Measurements from ENCODE around the gene SEMA3A.

Gene SEMA3A

DNA sequence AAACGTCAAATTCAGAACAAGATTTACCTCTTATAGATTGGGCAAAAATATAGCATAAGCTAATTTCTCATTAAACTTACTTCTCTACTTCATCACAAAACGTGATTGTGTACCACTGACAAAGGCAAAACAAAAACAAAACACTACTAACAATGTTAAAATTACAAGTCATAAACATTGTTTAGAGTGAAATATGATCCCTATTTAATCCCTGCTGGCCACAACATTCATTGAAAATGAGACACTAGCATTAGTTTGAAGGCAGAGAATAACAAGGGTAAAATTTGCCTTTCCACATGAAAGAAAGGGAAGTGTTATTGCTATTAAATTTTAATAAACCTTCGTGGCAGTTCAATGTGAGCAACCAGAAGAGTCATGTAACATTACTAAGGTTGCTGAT is 45.0 kb downstream of the SEMA3A start:
- no peaks in the 10 kb centered on the region for H3K27me3 ChIP-seq (ENCODE audit: control insufficient read depth, insufficient read depth, low read length)
- H3K9me3 ChIP-seq (ENCODE audit: control insufficient read depth, insufficient read depth, low read length): no peaks in the 10 kb centered on the region
- H3K4me1 ChIP-seq (ENCODE audit: control insufficient read depth, insufficient read depth, low read length): peaks cover 14% of the 10 kb centered on the region
- peak overlapping the region; percentile 2 for H3K4me3 ChIP-seq (ENCODE audit: low read depth, low read length)
- H3K36me3 ChIP-seq (ENCODE audit: control insufficient read depth, insufficient read depth, low read length): no peaks in the 10 kb centered on the region
- no peak overlapping the region for H3K9ac ChIP-seq (ENCODE audit: low read depth, low read length)

DNA sequence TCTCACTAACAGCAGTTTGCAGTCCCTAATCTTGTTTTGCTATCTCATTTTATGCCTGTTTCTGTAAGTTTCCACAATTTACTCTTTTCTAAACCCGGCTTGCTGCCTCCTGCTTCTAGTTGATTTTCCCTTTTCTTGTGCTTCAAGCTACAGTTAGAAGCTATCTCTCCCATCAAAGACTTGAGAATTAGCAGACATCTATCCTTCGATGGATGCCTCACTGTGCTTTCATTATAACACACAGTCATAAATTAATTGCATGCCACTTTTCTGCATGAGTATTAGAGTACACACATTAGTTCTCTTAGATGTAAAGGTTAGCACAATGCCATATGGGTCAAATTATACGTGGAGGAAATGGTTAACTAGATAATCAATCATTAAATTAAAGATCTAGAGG is 48.7 kb downstream of the SEMA3A start:
- peaks cover 25% of the 10 kb centered on the region for H3K4me1 ChIP-seq (ENCODE audit: control insufficient read depth, insufficient read depth, low read length)
- no peaks in the 10 kb centered on the region for H3K27me3 ChIP-seq (ENCODE audit: control insufficient read depth, insufficient read depth, low read length)
- H3K36me3 ChIP-seq (ENCODE audit: control insufficient read depth, insufficient read depth, low read length): no peaks in the 10 kb centered on the region
- H3K9me3 ChIP-seq (ENCODE audit: control insufficient read depth, insufficient read depth, low read length): no peaks in the 10 kb centered on the region
- no peak overlapping the region for H3K9ac ChIP-seq (ENCODE audit: low read depth, low read length)
- H3K4me3 ChIP-seq (ENCODE audit: low read depth, low read length): no peak overlapping the region

DNA sequence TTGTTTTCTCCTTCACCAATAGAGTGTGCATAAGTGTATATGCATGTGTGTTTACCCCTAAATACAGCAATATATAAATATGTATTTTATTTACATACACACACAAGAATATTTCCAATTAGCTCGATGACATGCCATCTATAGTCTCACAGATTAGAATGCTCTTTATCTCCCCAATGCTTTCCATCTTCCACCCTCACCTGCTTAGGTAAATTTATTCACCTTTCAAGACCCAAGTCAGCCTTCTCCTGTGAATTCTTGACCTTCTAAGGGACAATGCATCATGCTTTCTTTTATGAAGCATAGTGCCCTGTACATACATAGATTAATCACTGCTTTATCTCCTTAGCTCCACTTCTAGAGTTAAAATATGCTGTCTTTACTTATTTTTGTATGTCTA is 49.7 kb downstream of the SEMA3A start:
- no peaks in the 10 kb centered on the region for H3K27me3 ChIP-seq (ENCODE audit: control insufficient read depth, insufficient read depth, low read length)
- no peaks in the 10 kb centered on the region for H3K36me3 ChIP-seq (ENCODE audit: control insufficient read depth, insufficient read depth, low read length)
- H3K4me1 ChIP-seq (ENCODE audit: control insufficient read depth, insufficient read depth, low read length): peaks cover 25% of the 10 kb centered on the region
- no peak overlapping the region for H3K9ac ChIP-seq (ENCODE audit: low read depth, low read length)
- H3K9me3 ChIP-seq (ENCODE audit: control insufficient read depth, insufficient read depth, low read length): no peaks in the 10 kb centered on the region
- no peak overlapping the region for H3K4me3 ChIP-seq (ENCODE audit: low read depth, low read length)

DNA sequence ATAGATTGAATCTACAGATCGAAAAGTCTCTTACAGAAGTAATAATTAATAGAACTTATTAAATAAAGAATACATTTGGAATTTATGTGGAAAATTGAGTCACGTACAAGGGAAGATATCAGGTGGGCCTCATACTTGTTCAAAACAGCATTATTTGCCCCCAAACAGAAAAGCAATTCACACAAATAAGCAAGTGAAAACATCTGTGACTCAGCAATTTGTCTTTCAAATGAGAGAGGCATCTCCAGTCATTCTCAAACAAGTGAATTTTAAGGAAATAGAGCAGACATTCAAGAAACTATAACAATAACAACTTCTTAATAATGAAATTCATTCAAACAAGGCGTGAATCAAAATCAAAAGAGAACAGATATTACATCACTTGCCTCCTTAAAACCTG is 50.1 kb downstream of the SEMA3A start:
- Histone ChIP-seq H3K9me3 (ENCODE audit: control insufficient read depth, insufficient read depth, low read length) (no peaks in the 10 kb centered on the region), H3K27me3 (ENCODE audit: control insufficient read depth, insufficient read depth, low read length) (no peaks in the 10 kb centered on the region), H3K9ac (ENCODE audit: low read depth, low read length) (no peak overlapping the region), H3K4me1 (ENCODE audit: control insufficient read depth, insufficient read depth, low read length) (peaks cover 25% of the 10 kb centered on the region), H3K4me3 (ENCODE audit: low read depth, low read length) (no peak overlapping the region), H3K36me3 (ENCODE audit: control insufficient read depth, insufficient read depth, low read length) (no peaks in the 10 kb centered on the region)

DNA sequence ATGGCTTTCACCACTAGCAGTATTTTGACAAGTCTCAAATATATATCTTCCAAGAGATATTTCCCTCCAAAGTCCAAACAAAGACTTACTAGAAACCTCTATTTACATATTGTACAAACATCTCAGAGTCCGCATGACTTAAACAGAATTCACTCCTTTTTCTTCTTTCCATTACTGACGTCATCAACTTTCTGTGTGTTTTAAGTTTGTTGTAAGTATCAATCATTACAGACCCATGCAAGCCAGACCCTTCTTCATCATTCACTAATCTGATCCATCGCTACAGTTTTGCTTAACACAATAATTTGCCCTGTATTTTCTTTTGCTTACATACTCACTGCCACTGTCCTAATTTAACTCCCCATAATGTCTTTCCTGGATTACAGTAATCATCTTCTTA is 51.9 kb downstream of the SEMA3A start:
- no peaks in the 10 kb centered on the region for H3K36me3 ChIP-seq (ENCODE audit: control insufficient read depth, insufficient read depth, low read length)
- H3K4me3 ChIP-seq (ENCODE audit: low read depth, low read length): no peak overlapping the region
- no peaks in the 10 kb centered on the region for H3K9me3 ChIP-seq (ENCODE audit: control insufficient read depth, insufficient read depth, low read length)
- no peaks in the 10 kb centered on the region for H3K27me3 ChIP-seq (ENCODE audit: control insufficient read depth, insufficient read depth, low read length)
- H3K4me1 ChIP-seq (ENCODE audit: control insufficient read depth, insufficient read depth, low read length): peaks cover 25% of the 10 kb centered on the region
- H3K9ac ChIP-seq (ENCODE audit: low read depth, low read length): no peak overlapping the region

DNA sequence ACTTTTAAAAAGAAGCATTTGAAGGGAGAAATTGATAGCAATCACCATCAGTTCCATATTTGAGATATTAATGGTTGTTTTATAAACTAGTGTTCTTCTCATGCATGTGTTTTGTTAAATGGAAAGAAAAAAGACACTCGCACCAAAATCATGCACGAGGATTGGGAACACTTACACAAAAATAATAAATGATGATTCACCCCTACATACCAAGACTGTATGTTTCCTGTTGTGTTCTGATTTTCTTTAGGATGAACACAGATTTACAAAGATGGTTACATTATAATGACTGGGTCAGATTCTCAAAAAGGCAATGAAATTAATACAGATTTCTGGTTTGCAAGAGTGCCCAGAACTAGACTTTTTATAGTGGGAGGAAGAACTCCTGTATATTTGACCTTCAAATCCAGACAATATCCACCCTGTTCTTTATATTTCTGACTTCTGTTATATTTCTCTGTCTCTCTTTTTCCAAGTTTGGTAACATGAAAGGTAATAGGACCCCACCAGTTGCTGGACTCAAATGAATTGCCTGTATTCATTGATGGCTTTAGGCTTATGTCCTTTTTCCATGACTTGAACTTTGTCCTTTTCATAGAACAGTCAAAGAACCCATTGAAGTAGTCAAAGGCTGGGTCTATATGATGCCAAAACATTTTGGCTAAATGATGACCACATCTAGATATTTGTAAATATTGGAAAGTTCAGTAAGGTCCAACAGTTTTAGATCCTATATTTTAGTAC is 54.4 kb downstream of the SEMA3A start:
- Histone ChIP-seq H3K9ac (ENCODE audit: low read depth, low read length) (no peak overlapping the region), H3K4me1 (ENCODE audit: control insufficient read depth, insufficient read depth, low read length) (peaks cover 23% of the 10 kb centered on the region), H3K9me3 (ENCODE audit: control insufficient read depth, insufficient read depth, low read length) (no peaks in the 10 kb centered on the region)

DNA sequence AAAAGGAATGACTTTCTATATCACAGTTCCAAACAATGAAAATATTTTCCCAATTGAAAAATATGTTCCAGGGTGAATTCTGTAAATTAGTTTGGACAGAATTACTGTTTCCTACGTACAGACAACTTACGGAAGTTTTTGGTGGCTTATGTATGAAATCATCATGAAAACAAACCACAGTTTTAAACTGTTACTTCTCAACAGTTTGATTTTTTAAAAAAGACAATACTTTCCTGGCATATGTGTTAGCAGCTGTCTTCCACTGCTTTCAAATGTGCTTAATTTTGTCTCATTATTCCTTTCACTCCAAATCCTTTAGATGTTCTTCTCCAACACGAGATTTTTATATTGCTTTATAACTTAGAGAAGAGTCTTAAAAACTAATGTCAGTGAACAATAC is 56.2 kb downstream of the SEMA3A start:
- Histone ChIP-seq H3K4me1 (ENCODE audit: control insufficient read depth, insufficient read depth, low read length) (peaks cover 7% of the 10 kb centered on the region), H3K27me3 (ENCODE audit: control insufficient read depth, insufficient read depth, low read length) (no peaks in the 10 kb centered on the region), H3K4me3 (ENCODE audit: low read depth, low read length) (no peak overlapping the region), H3K9ac (ENCODE audit: low read depth, low read length) (no peak overlapping the region), H3K36me3 (ENCODE audit: control insufficient read depth, insufficient read depth, low read length) (no peaks in the 10 kb centered on the region), H3K9me3 (ENCODE audit: control insufficient read depth, insufficient read depth, low read length) (no peaks in the 10 kb centered on the region)

More for the DNA sequence above, 54.4 kb downstream of the SEMA3A start:
- Histone ChIP-seq H3K36me3 (ENCODE audit: control insufficient read depth, insufficient read depth, low read length) (no peaks in the 10 kb centered on the region), H3K27me3 (ENCODE audit: control insufficient read depth, insufficient read depth, low read length) (no peaks in the 10 kb centered on the region), H3K4me3 (ENCODE audit: low read depth, low read length) (no peak overlapping the region)

DNA sequence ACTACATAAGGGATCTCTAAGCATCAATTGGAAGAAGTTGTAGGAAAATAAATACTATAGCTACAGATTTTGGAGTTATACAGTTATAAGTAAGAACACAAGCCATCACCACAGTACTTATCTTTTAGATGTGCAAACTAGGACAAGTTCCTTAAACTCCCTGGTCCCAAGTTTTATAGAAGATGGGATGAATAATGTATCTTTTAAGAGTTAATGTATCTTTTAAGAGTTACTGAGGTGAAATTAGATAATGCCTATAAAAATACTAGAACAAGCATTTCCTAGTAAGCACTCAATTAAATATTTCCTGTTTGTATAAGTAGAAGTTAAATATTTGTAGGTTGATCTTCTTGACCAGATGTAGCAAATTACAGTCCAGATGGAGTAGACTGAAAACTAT is 56.8 kb downstream of the SEMA3A start:
- H3K36me3 ChIP-seq (ENCODE audit: control insufficient read depth, insufficient read depth, low read length): no peaks in the 10 kb centered on the region
- H3K4me1 ChIP-seq (ENCODE audit: control insufficient read depth, insufficient read depth, low read length): peaks cover 6% of the 10 kb centered on the region

DNA sequence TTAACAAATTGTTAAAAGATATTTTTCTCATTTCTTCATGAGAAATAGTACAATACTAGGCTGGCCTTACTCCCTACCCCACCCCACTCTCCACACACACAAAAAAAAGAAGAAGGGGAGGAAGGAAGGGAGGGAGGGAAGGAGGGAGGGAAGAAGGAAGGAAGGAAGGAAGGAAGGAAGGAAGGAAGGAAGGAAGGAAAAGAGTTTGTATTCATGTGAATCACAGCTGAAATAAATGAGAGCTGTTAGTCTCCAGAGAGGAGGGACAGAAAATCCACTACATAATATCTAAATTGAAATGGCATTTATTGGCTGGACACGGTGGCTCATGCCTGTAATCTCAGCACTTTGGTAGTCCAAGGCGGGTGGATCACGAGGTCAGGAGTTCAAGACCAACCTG is 57.8 kb downstream of the SEMA3A start:
- Histone ChIP-seq H3K4me3 (ENCODE audit: low read depth, low read length) (no peak overlapping the region), H3K9ac (ENCODE audit: low read depth, low read length) (no peak overlapping the region), H3K27me3 (ENCODE audit: control insufficient read depth, insufficient read depth, low read length) (no peaks in the 10 kb centered on the region), H3K36me3 (ENCODE audit: control insufficient read depth, insufficient read depth, low read length) (no peaks in the 10 kb centered on the region), H3K9me3 (ENCODE audit: control insufficient read depth, insufficient read depth, low read length) (no peaks in the 10 kb centered on the region), H3K4me1 (ENCODE audit: control insufficient read depth, insufficient read depth, low read length) (peaks cover 6% of the 10 kb centered on the region)

More for the DNA sequence above, 56.8 kb downstream of the SEMA3A start:
- H3K27me3 ChIP-seq (ENCODE audit: control insufficient read depth, insufficient read depth, low read length): no peaks in the 10 kb centered on the region
- no peak overlapping the region for H3K9ac ChIP-seq (ENCODE audit: low read depth, low read length)
- no peak overlapping the region for H3K4me3 ChIP-seq (ENCODE audit: low read depth, low read length)
- H3K9me3 ChIP-seq (ENCODE audit: control insufficient read depth, insufficient read depth, low read length): no peaks in the 10 kb centered on the region

DNA sequence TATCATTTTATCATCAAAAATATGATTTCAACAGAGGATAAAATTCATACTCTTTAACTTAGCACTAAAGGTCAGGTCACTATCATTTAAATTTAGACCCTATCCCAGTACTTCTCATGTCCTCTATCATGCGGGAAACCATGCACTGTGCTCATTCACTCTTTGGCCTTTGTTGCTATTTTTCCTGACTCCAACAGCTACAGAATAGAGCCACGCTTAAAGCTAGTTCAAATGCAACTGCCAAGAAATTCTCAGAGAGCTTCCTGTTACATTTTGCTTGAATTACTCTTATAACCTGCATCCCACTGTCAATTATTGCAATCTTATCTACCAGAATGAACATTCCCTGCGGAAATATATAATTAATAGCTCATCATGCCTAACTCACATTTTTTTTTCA is 58.3 kb downstream of the SEMA3A start:
- no peak overlapping the region for H3K4me3 ChIP-seq (ENCODE audit: low read depth, low read length)
- H3K27me3 ChIP-seq (ENCODE audit: control insufficient read depth, insufficient read depth, low read length): no peaks in the 10 kb centered on the region
- no peaks in the 10 kb centered on the region for H3K9me3 ChIP-seq (ENCODE audit: control insufficient read depth, insufficient read depth, low read length)
- H3K36me3 ChIP-seq (ENCODE audit: control insufficient read depth, insufficient read depth, low read length): no peaks in the 10 kb centered on the region
- H3K4me1 ChIP-seq (ENCODE audit: control insufficient read depth, insufficient read depth, low read length): peaks cover 6% of the 10 kb centered on the region
- H3K9ac ChIP-seq (ENCODE audit: low read depth, low read length): no peak overlapping the region

DNA sequence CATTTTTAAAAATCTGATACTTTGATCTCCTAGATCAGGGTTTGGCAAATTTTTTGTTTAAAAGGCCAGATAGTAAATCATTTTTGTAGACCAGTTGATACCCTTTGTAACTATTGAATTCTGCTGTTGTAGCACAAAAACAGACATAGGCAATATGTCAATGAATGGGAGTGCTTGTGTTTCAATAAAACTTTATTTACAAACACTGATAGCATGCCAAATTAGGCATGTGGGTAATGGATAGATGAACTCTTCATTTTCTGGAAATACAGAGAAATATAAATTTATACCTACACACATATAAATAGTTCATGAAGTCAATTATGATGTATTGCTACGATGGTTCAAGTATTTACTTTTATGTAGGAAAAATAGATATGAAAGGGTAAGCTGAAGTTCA is 60.4 kb downstream of the SEMA3A start:
- no peaks in the 10 kb centered on the region for H3K9me3 ChIP-seq (ENCODE audit: control insufficient read depth, insufficient read depth, low read length)
- H3K9ac ChIP-seq (ENCODE audit: low read depth, low read length): no peak overlapping the region
- H3K4me1 ChIP-seq (ENCODE audit: control insufficient read depth, insufficient read depth, low read length): peaks cover 6% of the 10 kb centered on the region
- no peaks in the 10 kb centered on the region for H3K27me3 ChIP-seq (ENCODE audit: control insufficient read depth, insufficient read depth, low read length)
- H3K4me3 ChIP-seq (ENCODE audit: low read depth, low read length): no peak overlapping the region
- H3K36me3 ChIP-seq (ENCODE audit: control insufficient read depth, insufficient read depth, low read length): no peaks in the 10 kb centered on the region

DNA sequence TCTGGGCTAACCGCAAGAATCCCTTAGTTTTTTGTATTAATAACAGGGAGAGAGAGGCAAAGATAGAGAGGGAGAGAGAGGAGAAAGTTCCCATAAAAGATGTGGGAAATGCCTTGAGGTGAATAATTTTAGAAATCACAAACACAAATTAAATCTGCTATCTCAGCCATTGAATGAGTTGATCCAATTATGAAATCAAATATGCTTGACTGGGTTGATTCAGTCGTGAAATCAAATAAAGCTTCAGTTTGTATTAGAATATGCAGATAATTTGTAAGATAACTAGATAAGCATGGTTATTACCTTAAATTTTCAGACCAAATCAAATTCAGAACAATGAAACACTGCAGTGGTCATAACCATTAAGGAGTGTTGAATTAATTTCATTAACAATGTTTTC is 68.9 kb downstream of the SEMA3A start:
- H3K36me3 ChIP-seq (ENCODE audit: control insufficient read depth, insufficient read depth, low read length): no peaks in the 10 kb centered on the region
- H3K9me3 ChIP-seq (ENCODE audit: control insufficient read depth, insufficient read depth, low read length): no peaks in the 10 kb centered on the region
- H3K9ac ChIP-seq (ENCODE audit: low read depth, low read length): no peak overlapping the region
- peaks cover 9% of the 10 kb centered on the region for H3K4me1 ChIP-seq (ENCODE audit: control insufficient read depth, insufficient read depth, low read length)
- H3K27me3 ChIP-seq (ENCODE audit: control insufficient read depth, insufficient read depth, low read length): no peaks in the 10 kb centered on the region
- no peak overlapping the region for H3K4me3 ChIP-seq (ENCODE audit: low read depth, low read length)
